WTC11 (cell line): ENCODE results near the gene PTPRCAP. TPM values are rescaled to one million over a fixed set of nuclear protein-coding genes. Genes with fewer than 3 reads are reported as not detected.

Experiments
- ARID4B ChIP-seq: sonication (generic); formaldehyde crosslinking; IDR thresholded peaks from 2 replicates; pipeline ENCODE4 v1.8.0; 2023; ENCODE audit warnings: missing genetic modification reagents, mild to moderate bottlenecking, borderline replicate concordance
- ATF1 ChIP-seq: sonication (generic); formaldehyde crosslinking; IDR thresholded peaks from 2 replicates; pipeline ENCODE4 v1.8.1; 2023; ENCODE audit warnings: mild to moderate bottlenecking, moderate library complexity, missing genetic modification reagents
- CBFB ChIP-seq: sonication (generic); formaldehyde crosslinking; IDR thresholded peaks from 2 replicates; pipeline ENCODE4 v1.8.1; 2022; ENCODE audit warnings: mild to moderate bottlenecking, low read depth, missing genetic modification reagents
- CREB1 ChIP-seq: sonication (generic); formaldehyde crosslinking; IDR thresholded peaks from 2 replicates; pipeline ENCODE4 v1.8.0; 2023; ENCODE audit warnings: mild to moderate bottlenecking, missing genetic modification reagents
- ETV6 ChIP-seq: sonication (generic); formaldehyde crosslinking; IDR thresholded peaks from 2 replicates; pipeline ENCODE4 v1.8.1; 2022; ENCODE audit warnings: mild to moderate bottlenecking, missing genetic modification reagents
- FOXP1 ChIP-seq: sonication (generic); formaldehyde crosslinking; IDR thresholded peaks from 2 replicates; pipeline ENCODE4 v1.8.0; 2022; ENCODE audit warnings: missing genetic modification reagents, mild to moderate bottlenecking, moderate library complexity, borderline replicate concordance
- GTF2I ChIP-seq: fragments of 250-450 bp; sonication (Bioruptor Pico); conservative IDR thresholded peaks from 2 replicates; pipeline ENCODE4 v1.4.0; 2021; ENCODE audit warnings: mild to moderate bottlenecking
- IRF2 ChIP-seq: sonication (generic); formaldehyde crosslinking; IDR thresholded peaks from 2 replicates; pipeline ENCODE4 v1.8.0; 2022; ENCODE audit warnings: low read depth, missing genetic modification reagents, borderline replicate concordance
- JUN ChIP-seq: sonication (generic); formaldehyde crosslinking; IDR thresholded peaks from 2 replicates; pipeline ENCODE4 v1.8.0; 2023; ENCODE audit warnings: mild to moderate bottlenecking, missing genetic modification reagents
- KAT7 ChIP-seq: sonication (generic); formaldehyde crosslinking; IDR thresholded peaks from 2 replicates; pipeline ENCODE4 v1.8.1; 2023; ENCODE audit warnings: missing genetic modification reagents, mild to moderate bottlenecking, borderline replicate concordance
- MAX ChIP-seq: sonication (generic); formaldehyde crosslinking; IDR thresholded peaks from 2 replicates; pipeline ENCODE4 v1.8.0; 2022; ENCODE audit warnings: mild to moderate bottlenecking, missing genetic modification reagents
- MYBL2 ChIP-seq: sonication (generic); formaldehyde crosslinking; IDR thresholded peaks from 2 replicates; pipeline ENCODE4 v1.8.1; 2023; ENCODE audit warnings: mild to moderate bottlenecking, moderate library complexity, missing genetic modification reagents
- NFE2L1 ChIP-seq: sonication (generic); formaldehyde crosslinking; IDR thresholded peaks from 2 replicates; pipeline ENCODE4 v1.8.1; 2023; ENCODE audit warnings: missing genetic modification reagents
- NR2C2 ChIP-seq: sonication (generic); formaldehyde crosslinking; IDR thresholded peaks from 2 replicates; pipeline ENCODE4 v1.8.0; 2022; ENCODE audit warnings: mild to moderate bottlenecking, missing genetic modification reagents
- RORB ChIP-seq: fragments of 250-450 bp; sonication (Bioruptor Pico); IDR thresholded peaks from 2 replicates; pipeline ENCODE4 v1.9.0; 2021; ENCODE audit warnings: mild to moderate bottlenecking
- SMAD4 ChIP-seq: sonication (generic); formaldehyde crosslinking; IDR thresholded peaks from 2 replicates; pipeline ENCODE4 v1.8.0; 2022; ENCODE audit warnings: mild to moderate bottlenecking, missing genetic modification reagents
- SP1 ChIP-seq: sonication (generic); formaldehyde crosslinking; conservative IDR thresholded peaks from 2 replicates; pipeline ENCODE4 v1.8.1; 2022; ENCODE audit warnings: missing genetic modification reagents
- STAT6 ChIP-seq: sonication (generic); formaldehyde crosslinking; conservative IDR thresholded peaks from 2 replicates; pipeline ENCODE4 v1.8.1; 2023; ENCODE audit warnings: mild to moderate bottlenecking, low read depth, missing genetic modification reagents, moderate library complexity
- TEAD1 ChIP-seq: sonication (generic); formaldehyde crosslinking; IDR thresholded peaks from 2 replicates; pipeline ENCODE4 v1.8.0; 2022; ENCODE audit warnings: mild to moderate bottlenecking, missing genetic modification reagents
- USF2 ChIP-seq: sonication (generic); formaldehyde crosslinking; IDR thresholded peaks from 2 replicates; pipeline ENCODE4 v1.8.1; 2023; ENCODE audit warnings: mild to moderate bottlenecking, missing genetic modification reagents, moderate library complexity
- ZNF121 ChIP-seq: sonication (generic); formaldehyde crosslinking; IDR thresholded peaks from 2 replicates; pipeline ENCODE4 v1.8.0; 2023; ENCODE audit warnings: missing genetic modification reagents
- ZNF232 ChIP-seq: sonication (generic); formaldehyde crosslinking; IDR thresholded peaks from 2 replicates; pipeline ENCODE4 v1.8.0; 2022; ENCODE audit warnings: mild to moderate bottlenecking, missing genetic modification reagents
- ZNF423 ChIP-seq: fragments of 250-450 bp; sonication (Bioruptor Pico); IDR thresholded peaks from 2 replicates; pipeline ENCODE4 v2.1.2; 2022; ENCODE audit warnings: mild to moderate bottlenecking, moderate library complexity
- total RNA-seq: library from RNA; stranded (reverse); gene quantifications from 3 replicates; pipeline ENCODE4 v1.2.3, GENCODE V29; 2021
- TF ChIP-seq, protein P1 (sequence below): sonication (generic); formaldehyde crosslinking; IDR thresholded peaks from 2 replicates; pipeline ENCODE4 v1.8.1; 2022; ENCODE audit warnings: low read depth, missing genetic modification reagents, borderline replicate concordance
- TF ChIP-seq, protein P2 (sequence below): sonication (generic); formaldehyde crosslinking; IDR thresholded peaks from 2 replicates; pipeline ENCODE4 v1.8.1; 2023; ENCODE audit warnings: mild to moderate bottlenecking, moderate library complexity, missing genetic modification reagents

The PTPRCAP gene
- total RNA-seq, 1 experiment from 2014 or later = 3.6 TPM

- TF ChIP-seq, protein P1, sequence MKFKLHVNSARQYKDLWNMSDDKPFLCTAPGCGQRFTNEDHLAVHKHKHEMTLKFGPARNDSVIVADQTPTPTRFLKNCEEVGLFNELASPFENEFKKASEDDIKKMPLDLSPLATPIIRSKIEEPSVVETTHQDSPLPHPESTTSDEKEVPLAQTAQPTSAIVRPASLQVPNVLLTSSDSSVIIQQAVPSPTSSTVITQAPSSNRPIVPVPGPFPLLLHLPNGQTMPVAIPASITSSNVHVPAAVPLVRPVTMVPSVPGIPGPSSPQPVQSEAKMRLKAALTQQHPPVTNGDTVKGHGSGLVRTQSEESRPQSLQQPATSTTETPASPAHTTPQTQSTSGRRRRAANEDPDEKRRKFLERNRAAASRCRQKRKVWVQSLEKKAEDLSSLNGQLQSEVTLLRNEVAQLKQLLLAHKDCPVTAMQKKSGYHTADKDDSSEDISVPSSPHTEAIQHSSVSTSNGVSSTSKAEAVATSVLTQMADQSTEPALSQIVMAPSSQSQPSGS (CRISPR knock-in tag) = no peak
- peak; percentile 92 for TF ChIP-seq CREB1 (CRISPR knock-in tag)
- TF ChIP-seq MYBL2 (CRISPR knock-in tag) = 0 out of 2 replicates have a peak, but pooled peaks have one; percentile 41
- TF ChIP-seq STAT6 (CRISPR knock-in tag) = no peak
- TF ChIP-seq IRF2 (CRISPR knock-in tag) = no peak
- TF ChIP-seq, protein P2, sequence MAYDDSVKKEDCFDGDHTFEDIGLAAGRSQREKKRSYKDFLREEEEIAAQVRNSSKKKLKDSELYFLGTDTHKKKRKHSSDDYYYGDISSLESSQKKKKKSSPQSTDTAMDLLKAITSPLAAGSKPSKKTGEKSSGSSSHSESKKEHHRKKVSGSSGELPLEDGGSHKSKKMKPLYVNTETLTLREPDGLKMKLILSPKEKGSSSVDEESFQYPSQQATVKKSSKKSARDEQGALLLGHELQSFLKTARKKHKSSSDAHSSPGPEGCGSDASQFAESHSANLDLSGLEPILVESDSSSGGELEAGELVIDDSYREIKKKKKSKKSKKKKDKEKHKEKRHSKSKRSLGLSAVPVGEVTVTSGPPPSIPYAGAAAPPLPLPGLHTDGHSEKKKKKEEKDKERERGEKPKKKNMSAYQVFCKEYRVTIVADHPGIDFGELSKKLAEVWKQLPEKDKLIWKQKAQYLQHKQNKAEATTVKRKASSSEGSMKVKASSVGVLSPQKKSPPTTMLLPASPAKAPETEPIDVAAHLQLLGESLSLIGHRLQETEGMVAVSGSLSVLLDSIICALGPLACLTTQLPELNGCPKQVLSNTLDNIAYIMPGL (CRISPR knock-in tag) = peak; percentile 85; the same call in 1 of the 2 replicates
- no peak for TF ChIP-seq SMAD4 (CRISPR knock-in tag)
- TF ChIP-seq GTF2I = no peak
- TF ChIP-seq ZNF232 = 0 out of 2 replicates have a peak, but pooled peaks have one; percentile 52
- no peak; the same call in none of the 2 replicates for TF ChIP-seq MAX (CRISPR knock-in tag)
- no peak for TF ChIP-seq ZNF423 (CRISPR knock-in tag)
- TF ChIP-seq SP1 = peak; percentile 89
- peak; percentile 84; the same call in 1 of the 2 replicates for TF ChIP-seq ARID4B (CRISPR knock-in tag)
- TF ChIP-seq NR2C2 (CRISPR knock-in tag) = no peak
- TF ChIP-seq ATF1 (CRISPR knock-in tag) = peak; percentile 95; the same call in 1 of the 2 replicates
- peak; percentile 84; the same call in 1 of the 2 replicates for TF ChIP-seq ETV6 (CRISPR knock-in tag)
- TF ChIP-seq TEAD1 (CRISPR knock-in tag) = peak; percentile 41; the same call in 1 of the 2 replicates
- TF ChIP-seq NFE2L1 = no peak
- no peak for TF ChIP-seq CBFB
- TF ChIP-seq FOXP1 = peak; percentile 68; the same call in 1 of the 2 replicates
- TF ChIP-seq RORB = no peak
- TF ChIP-seq JUN (CRISPR knock-in tag) = no peak
- no peak for TF ChIP-seq KAT7 (CRISPR knock-in tag)
- TF ChIP-seq USF2 (CRISPR knock-in tag) = peak; percentile 60
- TF ChIP-seq ZNF121 = no peak
These were observed 9.2 kb downstream of the PTPRCAP start, which contains the start of gene RPS6KB2 (continued) for GRCh38 chr11:67428052-67429001.
